Peyer's patch (tissue), 4 donors: ENCODE measurements around the gene RGL2. TPM values are rescaled to one million over a fixed set of nuclear protein-coding genes. Genes with fewer than 3 reads are reported as not detected.
A peak's percentile ranks its signal among the peaks of the same experiment; 100 is the strongest.

Experiments used
- DNase-seq, 3 donors: peaks; one replicate each; pipeline ENCODE4 v3.0.0-alpha.2; 2017 to 2019
- H3K27ac ChIP-seq, 4 donors: fragments of 200-600 bp; sonication (generic); one replicate each; pipeline ENCODE4 v1.5.1; 2016 to 2019
- H3K27me3 ChIP-seq, 2 donors: fragments of 200-600 bp; sonication (generic); one replicate each; pipeline ENCODE4 v1.5.1; 2019
- H3K36me3 ChIP-seq, 3 donors: fragments of 200-600 bp; sonication (generic); one replicate each; pipeline ENCODE4 v1.5.1; 2016 to 2019
- H3K4me1 ChIP-seq, 4 donors: fragments of 200-600 bp; sonication (generic); one replicate each; pipeline ENCODE4 v1.5.1; 2016 to 2019
- H3K4me3 ChIP-seq, 4 donors: fragments of 200-600 bp; sonication (generic); 1 replicate in 3 of 4; 2 replicates in 1 of 4; pipeline ENCODE4 v1.5.1; 2016 to 2019; ENCODE audit warnings: mild to moderate bottlenecking in 1 of 4
- H3K9me3 ChIP-seq, 4 donors: fragments of 200-600 bp; sonication (generic); one replicate each; pipeline ENCODE4 v1.5.1; 2016 to 2019; ENCODE audit warnings: mild to moderate bottlenecking in 1 of 4
- CTCF ChIP-seq, 6 experiments: fragments of 450-650 bp in 4 of 6; fragments of 200-600 bp in 2 of 6; sonication (generic) in 1 of 6; IDR thresholded peaks; one replicate each; pipeline ENCODE4 v1.5.1; 2017 to 2019; ENCODE audit warnings: antibody characterized with exemption in 6 of 6, mild to moderate bottlenecking in 3 of 6, moderate library complexity in 1 of 6
- POLR2A ChIP-seq, 2 donors: fragments of 450-650 bp; IDR thresholded peaks; one replicate each; pipeline ENCODE4 v1.5.1; 2017; ENCODE audit warnings: antibody characterized with exemption in 2 of 2, mild to moderate bottlenecking in 2 of 2, moderate library complexity in 2 of 2
- total RNA-seq, 4 donors: library from RNA; depleted of rRNA; stranded (reverse); fragments of >200 nt; gene quantifications; one replicate each; pipeline ENCODE4 v1.1.0, GENCODE V29; 2016

Gene RGL2
- total RNA-seq, 4 donors from 2014 or later = 15.4 to 89.1 (median 39.4) TPM

GRCh38 chr6:33248932-33249731, 49.6 kb downstream of the RGL2 start:
- Histone ChIP-seq H3K27ac (peak overlapping the region; percentile 88 to 93 (median 91)), H3K27me3 (no peaks in the 10 kb centered on the region), H3K4me3 (peak overlapping the region; percentile 43 to 60 (median 56)), H3K36me3 (no peaks in the 10 kb centered on the region), H3K9me3 (no peaks in the 10 kb centered on the region), H3K4me1 (peaks cover 0 to 19% (median 5%) of the 10 kb centered on the region in 4 donors)
- TF ChIP-seq POLR2A (IDR thresholded peaks at IDR 0.05) (peak; percentile 57 to 65), CTCF (IDR thresholded peaks at IDR 0.05) (peak in 4 of 6 experiments; percentile 9 to 27 (median 24))
- DNase-seq = peak; percentile 97 to 99 (median 99)

- no peak for DNase-seq
- TF ChIP-seq POLR2A (IDR thresholded peaks at IDR 0.05) (no peak), CTCF (IDR thresholded peaks at IDR 0.05) (no peak)
- Histone ChIP-seq H3K27me3 (no peaks in the 10 kb centered on the region), H3K4me1 (peaks cover 0 to 19% (median 5%) of the 10 kb centered on the region in 4 donors), H3K36me3 (no peaks in the 10 kb centered on the region), H3K9me3 (no peaks in the 10 kb centered on the region), H3K4me3 (peak overlapping the region; percentile 43 to 60 (median 56)), H3K27ac (peak overlapping the region; percentile 88 to 93 (median 91))
Measured at GRCh38 chr6:33248643-33248931, 50.2 kb downstream of the RGL2 start.

- H3K4me3 ChIP-seq = peak overlapping the region; percentile 43 to 60 (median 56)
- H3K36me3 ChIP-seq = no peaks in the 10 kb centered on the region
- H3K27ac ChIP-seq = peak overlapping the region; percentile 88 to 93 (median 91)
- TF ChIP-seq CTCF (IDR thresholded peaks at IDR 0.05) (peak; percentile 90 to 97 (median 95)), POLR2A (IDR thresholded peaks at IDR 0.05) (no peak)
- no peaks in the 10 kb centered on the region for H3K9me3 ChIP-seq
- peaks cover 0 to 19% (median 5%) of the 10 kb centered on the region in 4 donors for H3K4me1 ChIP-seq
- peak; percentile 92 to 97 (median 95) for DNase-seq
- H3K27me3 ChIP-seq = no peaks in the 10 kb centered on the region
Measured at GRCh38 chr6:33247977-33248642, 50.6 kb downstream of the RGL2 start.

- Histone ChIP-seq H3K36me3 (no peaks in the 10 kb centered on the region), H3K27me3 (no peaks in the 10 kb centered on the region), H3K27ac (no peak overlapping the region), H3K9me3 (no peaks in the 10 kb centered on the region), H3K4me1 (peaks cover 0 to under 1% (median under 1%) of the 10 kb centered on the region in 4 donors), H3K4me3 (no peak overlapping the region)
- DNase-seq = peak in 1 of 3 donors; percentile 0
- TF ChIP-seq CTCF (IDR thresholded peaks at IDR 0.05) (no peak), POLR2A (IDR thresholded peaks at IDR 0.05) (no peak)
Measured at GRCh38 chr6:33243476-33243875, 55.3 kb downstream of the RGL2 start.

- Histone ChIP-seq H3K9me3 (no peaks in the 10 kb centered on the region), H3K4me1 (no peaks in the 10 kb centered on the region), H3K27ac (no peak overlapping the region), H3K36me3 (no peaks in the 10 kb centered on the region), H3K27me3 (no peaks in the 10 kb centered on the region), H3K4me3 (no peak overlapping the region)
- no peak for TF ChIP-seq POLR2A (IDR thresholded peaks at IDR 0.05)
- TF ChIP-seq CTCF (IDR thresholded peaks at IDR 0.05) = no peak
- DNase-seq = no peak
Measured at GRCh38 chr6:33241968-33242367, 56.8 kb downstream of the RGL2 start.

Other genes starting within 250 kb of the RGL2 start
- 10 to 100 TPM; 14.6 to 70.1 (median 50.4) TPM for gene HLA-DPA1, start 225.3 kb downstream of the RGL2 start, total RNA-seq
- 100 to 1,000 TPM in 1 of 4 donors, 10 to 100 TPM in 2, 1 to 10 TPM in 1; 9.5 to 104 (median 19.7) TPM for gene HLA-DPB1, start 223.0 kb downstream of the RGL2 start, total RNA-seq
- 1 to 10 TPM in 1 of 4 donors, under 1 TPM in 2, not detected in 1; 0.18 to 2.5 (median 0.54) TPM for gene COL11A2, start 106.5 kb downstream of the RGL2 start, total RNA-seq
- 10 to 100 TPM; 23.1 to 56.7 (median 36.6) TPM for gene RXRB, start 98.3 kb downstream of the RGL2 start, total RNA-seq
- 10 to 100 TPM; 33.8 to 99.0 (median 55.0) TPM for gene SLC39A7, start 98.1 kb downstream of the RGL2 start, total RNA-seq
- gene HSD17B8, start 94.3 kb downstream of the RGL2 start, total RNA-seq = 10 to 100 TPM; 26.4 to 58.0 (median 44.0) TPM
- gene RING1, start 90.4 kb downstream of the RGL2 start, total RNA-seq = 10 to 100 TPM; 18.2 to 38.0 (median 20.7) TPM
- gene VPS52, start 27.1 kb downstream of the RGL2 start, total RNA-seq = 100 to 1,000 TPM in 2 of 4 donors, 10 to 100 TPM in 2; 56.7 to 132 (median 95.8) TPM
- gene RPS18, start 26.9 kb downstream of the RGL2 start, total RNA-seq = 1,000 to 10,000 TPM in 2 of 4 donors, 100 to 1,000 TPM in 2; 697 to 1,875 (median 903) TPM
- 10 to 100 TPM in 3 of 4 donors, 1 to 10 TPM in 1; 8.3 to 33.1 (median 28.5) TPM for gene B3GALT4, start 21.8 kb downstream of the RGL2 start, total RNA-seq
- gene WDR46, start 9.7 kb downstream of the RGL2 start, total RNA-seq = 100 to 1,000 TPM in 1 of 4 donors, 10 to 100 TPM in 3; 22.1 to 102 (median 34.3) TPM
- gene PFDN6, start 9.3 kb downstream of the RGL2 start, total RNA-seq = 10 to 100 TPM; 12.4 to 24.8 (median 14.4) TPM
- 100 to 1,000 TPM in 3 of 4 donors, 10 to 100 TPM in 1; 73.4 to 324 (median 204) TPM for gene TAPBP, start 15.1 kb upstream of the RGL2 start, total RNA-seq
- 10 to 100 TPM; 11.6 to 27.6 (median 20.2) TPM for gene ZBTB22, start 18.8 kb upstream of the RGL2 start, total RNA-seq
- gene DAXX, start 24.0 kb upstream of the RGL2 start, total RNA-seq = 10 to 100 TPM; 40.1 to 86.6 (median 45.9) TPM
- gene KIFC1, start 92.9 kb upstream of the RGL2 start, total RNA-seq = 10 to 100 TPM; 10.9 to 28.1 (median 18.3) TPM
- 10 to 100 TPM; 46.8 to 86.1 (median 77.3) TPM for gene PHF1, start 112.1 kb upstream of the RGL2 start, total RNA-seq
- gene CUTA, start 119.2 kb upstream of the RGL2 start, total RNA-seq = 100 to 1,000 TPM in 2 of 4 donors, 10 to 100 TPM in 2; 43.7 to 134 (median 96.2) TPM
- gene SYNGAP1, start 121.1 kb upstream of the RGL2 start, total RNA-seq = 10 to 100 TPM in 3 of 4 donors, 1 to 10 TPM in 1; 5.4 to 42.1 (median 15.0) TPM
- 1 to 10 TPM in 2 of 4 donors, under 1 TPM in 1, not detected in 1; 0.70 to 5.0 (median 2.6) TPM for gene ZBTB9, start 155.6 kb upstream of the RGL2 start, total RNA-seq